GM12878 (cell line): ENCODE data around the gene CLECL1. TPM values are rescaled to one million over a fixed set of nuclear protein-coding genes. Genes with fewer than 3 reads are reported as not detected.

Source experiments
- ATAC-seq: fragments of 200-7000 bp; cut with Tn5 transposase; 3 replicates; pipeline ENCODE4 v1.9.1; 2020; ENCODE audit warnings: mild to moderate bottlenecking, moderate library complexity
- BruUV-seq: library from RNA; stranded (reverse); fragments of 400-500 nt; replicated peaks from 2 replicates; lab custom pipeline; 2021; lab: Mats Ljungman, UMichigan
- CTCF ChIA-PET: fragments of 300-600 bp; sonication (Branson Sonifier 250); formaldehyde crosslinking; extraction: SDS; loops from one replicate; lab custom pipeline; 2021; ENCODE audit warnings: inconsistent platforms; lab: Yijun Ruan, JAX
- POLR2A ChIA-PET: fragments of 350-600 bp; formaldehyde crosslinking; extraction: SDS; loops from one replicate; lab custom pipeline; 2021; ENCODE audit warnings: inconsistent platforms; lab: Charles Lee
- RAD21 ChIA-PET: fragments of 300-600 bp; sonication (Branson Sonifier 250); formaldehyde crosslinking; loops from one replicate; lab custom pipeline; 2023; ENCODE audit warnings: antibody characterized with exemption; ENCODE audit not compliant: unreplicated experiment; lab: Charles Lee
- SMC1A ChIA-PET: fragments of 300-600 bp; sonication (Branson Sonifier 250); formaldehyde crosslinking; loops from one replicate; lab custom pipeline; 2023; ENCODE audit not compliant: unreplicated experiment, uncharacterized antibody; lab: Charles Lee
- DNase-seq: peaks from one replicate; pipeline ENCODE4 v3.0.0-alpha.2; 2011; ENCODE audit warnings: low read depth, low spot score
- FAIRE-seq: peaks from 3 replicates; lab custom pipeline; 2011; peaks lifted over from hg19 to GRCh38; lab: Jason Lieb, UNC
- H2AFZ ChIP-seq: 2 replicates; pipeline ENCODE4 v1.6.0; 2011; ENCODE audit warnings: low read depth, low read length, control low read depth; ENCODE audit not compliant: control insufficient read depth
- H3K27ac ChIP-seq: 2 replicates; pipeline ENCODE4 v1.5.1; 2011; ENCODE audit warnings: control low read depth; ENCODE audit not compliant: control insufficient read depth, insufficient read depth
- H3K27me3 ChIP-seq, 2 experiments: replicated peaks in 1 of 2; 2 replicates each; pipeline versions ENCODE4 v1.6.0 to v1.6.1; 2011; ENCODE audit warnings: low read length in 1 of 2; ENCODE audit not compliant: control insufficient read depth in 2 of 2, insufficient read depth in 2 of 2
- H3K36me3 ChIP-seq, 2 experiments: 2 replicates each; pipeline ENCODE4 v1.5.1; 2011; ENCODE audit warnings: low read length in 1 of 2; ENCODE audit not compliant: control insufficient read depth in 2 of 2, insufficient read depth in 2 of 2
- H3K4me1 ChIP-seq: 2 replicates; pipeline ENCODE4 v1.6.1; 2011; ENCODE audit warnings: mild to moderate bottlenecking, low read length, moderate library complexity, mixed read lengths; ENCODE audit not compliant: control insufficient read depth, insufficient read depth
- H3K4me2 ChIP-seq: 2 replicates; pipeline ENCODE4 v1.6.0; 2011; ENCODE audit warnings: control low read depth; ENCODE audit not compliant: control insufficient read depth, insufficient read depth
- H3K4me3 ChIP-seq: fragments of 200-600 bp; sonication (generic); 2 replicates; pipeline ENCODE4 v1.5.1; 2016
- H3K79me2 ChIP-seq: 2 replicates; pipeline ENCODE4 v1.6.0; 2011; ENCODE audit warnings: low read length; ENCODE audit not compliant: control insufficient read depth, insufficient read depth
- H3K9ac ChIP-seq: 2 replicates; pipeline ENCODE4 v1.8.0; 2011; ENCODE audit warnings: low read length, control low read depth, mixed read lengths; ENCODE audit not compliant: control insufficient read depth, insufficient read depth
- H3K9me3 ChIP-seq: replicated peaks from 3 replicates; pipeline ENCODE4 v1.5.1; 2011; ENCODE audit warnings: mild to moderate bottlenecking, low read length; ENCODE audit not compliant: control insufficient read depth, insufficient read depth
- H4K20me1 ChIP-seq: 2 replicates; pipeline ENCODE4 v1.6.0; 2011; ENCODE audit not compliant: control insufficient read depth, insufficient read depth
- EP300 ChIP-seq, 2 experiments: fragments of 150-350 bp in 1 of 2; IDR thresholded peaks; 2 replicates each; pipeline ENCODE4 v1.6.1; 2011 to 2012; ENCODE audit warnings: low read depth in 2 of 2, low read length in 2 of 2, borderline replicate concordance in 1 of 2, improper control_type of control experiment in 1 of 2, inconsistent platforms in 1 of 2; ENCODE audit not compliant: control insufficient read depth in 1 of 2
- IKZF1 ChIP-seq: fragments of 450-650 bp; conservative IDR thresholded peaks from 2 replicates; pipeline ENCODE4 v1.6.1; 2017; ENCODE audit warnings: antibody characterized with exemption, mild to moderate bottlenecking
- IRF4 ChIP-seq: IDR thresholded peaks from 2 replicates; pipeline ENCODE4 v1.6.1; 2011; ENCODE audit warnings: low read depth, low read length
- JUNB ChIP-seq: IDR thresholded peaks from 2 replicates; pipeline ENCODE4 v1.6.1; 2016; ENCODE audit warnings: antibody characterized with exemption, mild to moderate bottlenecking
- POLR2A ChIP-seq: IDR thresholded peaks from 2 replicates; pipeline ENCODE4 v1.6.1; 2011; ENCODE audit warnings: low read depth, mild to moderate bottlenecking, low read length
- POLR2AphosphoS2 ChIP-seq: IDR thresholded peaks from 2 replicates; pipeline ENCODE4 v1.6.1; 2011; ENCODE audit warnings: low read depth, mild to moderate bottlenecking, low read length, improper control_type of control experiment, moderate library complexity
- WGBS: methylation state at CpG from one replicate; pipeline ENCODE4 v1.1.6; 2016; ENCODE audit warnings: low lambda C conversion rate; ENCODE audit not compliant: insufficient replicate concordance, insufficient coverage; ENCODE audit errors: missing lambda C conversion rate; 5-methylcytosine and 5-hydroxymethylcytosine counted together
- in situ Hi-C: fragments of 300-500 bp; cut with MboI; formaldehyde crosslinking; loops from 9 replicates; pipeline ENCODE4 v1.14.3; 2018; ENCODE audit warnings: mixed read lengths
- intact Hi-C: fragments of 100-400 bp; cut with micrococcal nuclease; formaldehyde crosslinking; loops from one replicate; pipeline ENCODE4 v1.14.2; 2022; ENCODE audit not compliant: unreplicated experiment
- polyA plus RNA-seq, 11 experiments: library from polyadenylated mRNA; depleted of rRNA in 4 of 11; unstranded in 6 of 11; stranded (reverse) in 5 of 11; fragments of >200 nt; fragmentation: Nextera tagmentation in 4 of 11; fragmentation: Illumina TruSeq in 1 of 11; extraction: Ambion mirVana in 4 of 11; extraction: Trizol in 1 of 11; gene quantifications; 1 replicate in 1 of 11; 2 replicates in 10 of 11; pipeline versions ENCODE4 v1.2.1 to v1.2.3, GENCODE V29; 2011 to 2016; ENCODE audit warnings: inconsistent platforms in 2 of 11, missing spikeins in 2 of 11, low read depth in 1 of 11
- total RNA-seq, 4 experiments: library from RNA; depleted of rRNA in 3 of 4; stranded (reverse); fragments of >200 nt in 3 of 4; fragmentation: Illumina TruSeq in 1 of 4; extraction: Trizol in 1 of 4; gene quantifications; 2 replicates each; pipeline versions ENCODE4 v1.2.1 to v1.2.3, GENCODE V29; 2013 to 2021
- TF ChIP-seq, protein P1 (sequence below): fragments of 450-650 bp; IDR thresholded peaks from 2 replicates; pipeline ENCODE4 v1.6.1; 2017; ENCODE audit warnings: low read depth, mild to moderate bottlenecking, moderate library complexity

CLECL1 gene
- total and polyA plus RNA-seq, 10 of the 15 experiments (the other 5 are each of a cell fraction or from before 2014, with no cell fraction given) = 4.6 to 56.5 (median 46.4) TPM

GRCh38 chr12:9701380-9702154, 31.3 kb downstream of the CLECL1 start:
- H3K27ac ChIP-seq = peak overlapping the region; percentile 42
- ChIA-PET RAD21 (interaction anchor here (2.2 kb wide), 1 partner anchor 371 kb away, joined by 5 read pairs; no protein-coding TSS in a partner anchor), POLR2A (interaction anchor here (0.6 kb wide), 1 partner anchor 13 kb away, joined by 3 read pairs; no protein-coding TSS in a partner anchor), SMC1A (interaction anchor here (1.0 kb wide), 1 partner anchor 67 kb away, joined by 3 read pairs; no protein-coding TSS in a partner anchor), CTCF (no interaction called here)
- DNase-seq = no peak
- no peak overlapping the region for H3K4me3 ChIP-seq
- H3K4me2 ChIP-seq = peak overlapping the region; percentile 57
- no peak for ATAC-seq
- no peaks in the 10 kb centered on the region for H3K79me2 ChIP-seq
- no peaks in the 10 kb centered on the region for H4K20me1 ChIP-seq
- TF ChIP-seq, protein P1, sequence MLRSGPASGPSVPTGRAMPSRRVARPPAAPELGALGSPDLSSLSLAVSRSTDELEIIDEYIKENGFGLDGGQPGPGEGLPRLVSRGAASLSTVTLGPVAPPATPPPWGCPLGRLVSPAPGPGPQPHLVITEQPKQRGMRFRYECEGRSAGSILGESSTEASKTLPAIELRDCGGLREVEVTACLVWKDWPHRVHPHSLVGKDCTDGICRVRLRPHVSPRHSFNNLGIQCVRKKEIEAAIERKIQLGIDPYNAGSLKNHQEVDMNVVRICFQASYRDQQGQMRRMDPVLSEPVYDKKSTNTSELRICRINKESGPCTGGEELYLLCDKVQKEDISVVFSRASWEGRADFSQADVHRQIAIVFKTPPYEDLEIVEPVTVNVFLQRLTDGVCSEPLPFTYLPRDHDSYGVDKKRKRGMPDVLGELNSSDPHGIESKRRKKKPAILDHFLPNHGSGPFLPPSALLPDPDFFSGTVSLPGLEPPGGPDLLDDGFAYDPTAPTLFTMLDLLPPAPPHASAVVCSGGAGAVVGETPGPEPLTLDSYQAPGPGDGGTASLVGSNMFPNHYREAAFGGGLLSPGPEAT = no peak
- 0 out of 2 replicates have a peak, but pooled peaks have one; percentile 28 for TF ChIP-seq IKZF1
- TF ChIP-seq JUNB = no peak
- peak; percentile 44; the same call in 1 of the 2 replicates for TF ChIP-seq POLR2A
- no peak for TF ChIP-seq IRF4
- no peak for TF ChIP-seq EP300 (IDR thresholded peaks at IDR 0.05; ENCODE audit: borderline replicate concordance in 1 of 2, control insufficient read depth in 1 of 2, low read depth in 2 of 2, low read length in 2 of 2)
- TF ChIP-seq POLR2AphosphoS2 = 0 out of 2 replicates have a peak, but pooled peaks have one; percentile 35
- in situ Hi-C loops = no loop called here
- no peak overlapping the region; the same call in 1 of the 2 replicates for H2AFZ ChIP-seq
- peaks cover 24% of the 10 kb centered on the region for H3K4me1 ChIP-seq
- H3K9me3 ChIP-seq = peaks cover 4% of the 10 kb centered on the region
- H3K36me3 ChIP-seq = no peaks in the 10 kb centered on the region
- intact Hi-C loops = no loop called here
- peak overlapping the region; percentile 20; the same call in 1 of the 2 replicates for H3K9ac ChIP-seq
- 0% methylated on average over 1 of the region's 1 CpG for WGBS
- no TSS peak for BruUV-seq
- peaks cover 0 to 2% of the 10 kb centered on the region in 2 experiments; a peak in 1 of 4 replicates for H3K27me3 ChIP-seq
- no peak for FAIRE-seq
